Hypothalamus (tissue), 51 donors: ENCODE measurements around the gene NLGN2.

Experiments used
- DNase-seq, 51 donors: peaks; one replicate each; lab custom pipeline; 2025; lab: John Stamatoyannopoulos, UW

NLGN2 gene

DNA sequence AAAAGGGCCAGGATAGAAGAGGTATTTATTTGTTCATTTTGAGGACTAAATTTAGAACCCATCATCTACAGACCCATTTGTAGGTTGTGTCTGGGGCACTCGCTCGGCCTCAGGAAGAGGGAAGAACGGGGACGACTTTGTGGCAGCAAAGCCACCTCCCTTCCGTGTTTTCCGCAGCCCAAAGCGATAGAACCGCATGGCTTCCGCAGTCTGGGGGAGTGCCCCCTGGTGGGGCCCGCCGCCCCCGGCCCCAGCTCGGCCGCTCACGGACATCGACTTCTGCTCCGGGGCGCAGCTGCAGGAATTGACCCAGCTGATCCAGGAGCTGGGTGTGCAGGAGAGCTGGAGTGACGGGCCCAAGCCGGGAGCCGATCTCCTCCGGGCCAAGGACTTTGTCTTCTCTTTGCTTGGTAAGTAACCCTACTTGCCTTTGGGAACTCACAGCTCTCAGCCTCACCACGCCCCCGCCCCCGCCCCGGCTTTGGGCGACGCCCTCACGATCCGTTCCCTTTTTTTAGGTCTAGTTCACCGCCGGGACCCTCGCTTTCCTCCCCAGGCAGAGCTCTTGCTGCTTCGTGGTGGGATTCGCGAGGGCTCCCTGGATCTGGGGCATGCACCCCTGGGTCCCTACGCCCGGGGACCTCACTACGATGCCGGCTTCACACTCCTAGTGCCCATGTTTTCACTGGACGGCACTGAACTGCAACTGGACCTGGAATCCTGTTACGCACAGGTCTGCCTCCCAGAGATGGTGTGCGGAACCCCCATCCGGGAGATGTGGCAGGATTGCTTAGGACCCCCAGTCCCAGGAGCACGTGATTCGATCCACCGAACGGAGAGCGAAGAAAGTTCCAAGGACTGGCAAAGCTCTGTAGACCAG, 28.3 kb downstream of the NLGN2 start:
- peak in 3 of 51 donors; percentile 9 to 24 (median 16) for DNase-seq

DNA sequence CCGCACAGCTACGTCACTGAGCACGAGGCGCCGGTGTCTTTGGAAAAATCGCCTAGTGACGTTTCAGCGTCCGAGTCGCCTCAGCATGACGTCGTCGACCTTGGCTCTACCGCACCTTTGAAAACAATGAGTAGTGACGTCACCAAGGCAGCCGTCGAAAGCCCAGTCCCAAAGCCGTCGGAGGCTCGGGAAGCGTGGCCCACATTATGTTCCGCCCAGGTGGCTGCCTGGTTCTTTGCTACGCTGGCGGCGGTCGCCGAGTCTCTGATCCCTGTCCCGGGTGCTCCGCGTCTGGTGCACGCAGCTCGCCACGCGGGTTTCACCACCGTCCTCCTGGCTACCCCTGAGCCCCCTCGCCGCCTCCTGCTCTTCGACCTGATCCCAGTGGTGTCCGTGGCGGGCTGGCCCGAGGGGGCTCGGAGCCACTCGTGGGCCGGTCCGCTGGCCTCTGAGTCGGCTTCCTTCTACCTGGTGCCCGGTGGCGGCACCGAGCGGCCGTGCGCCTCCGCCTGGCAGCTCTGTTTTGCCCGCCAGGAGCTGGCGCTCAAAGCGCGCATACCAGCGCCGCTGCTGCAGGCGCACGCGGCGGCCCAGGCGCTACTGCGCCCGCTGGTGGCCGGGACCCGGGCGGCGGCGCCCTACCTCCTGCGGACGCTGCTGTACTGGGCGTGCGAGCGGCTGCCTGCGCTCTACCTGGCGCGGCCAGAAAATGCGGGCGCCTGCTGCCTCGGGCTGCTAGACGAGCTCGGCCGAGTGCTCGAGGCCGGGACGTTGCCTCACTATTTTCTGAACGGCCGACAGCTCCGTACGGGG, 29.1 kb downstream of the NLGN2 start:
- DNase-seq, result peak in 40 of 51 donors; percentile 23 to 84 (median 58)

GRCh38 chr17:7437369-7437863, 29.8 kb downstream of the NLGN2 start:
- DNase-seq, result no peak

- DNase-seq, result peak in 39 of 51 donors; percentile 14 to 75 (median 50)
These were observed 30.4 kb downstream of the NLGN2 start for GRCh38 chr17:7437950-7438614.

DNA sequence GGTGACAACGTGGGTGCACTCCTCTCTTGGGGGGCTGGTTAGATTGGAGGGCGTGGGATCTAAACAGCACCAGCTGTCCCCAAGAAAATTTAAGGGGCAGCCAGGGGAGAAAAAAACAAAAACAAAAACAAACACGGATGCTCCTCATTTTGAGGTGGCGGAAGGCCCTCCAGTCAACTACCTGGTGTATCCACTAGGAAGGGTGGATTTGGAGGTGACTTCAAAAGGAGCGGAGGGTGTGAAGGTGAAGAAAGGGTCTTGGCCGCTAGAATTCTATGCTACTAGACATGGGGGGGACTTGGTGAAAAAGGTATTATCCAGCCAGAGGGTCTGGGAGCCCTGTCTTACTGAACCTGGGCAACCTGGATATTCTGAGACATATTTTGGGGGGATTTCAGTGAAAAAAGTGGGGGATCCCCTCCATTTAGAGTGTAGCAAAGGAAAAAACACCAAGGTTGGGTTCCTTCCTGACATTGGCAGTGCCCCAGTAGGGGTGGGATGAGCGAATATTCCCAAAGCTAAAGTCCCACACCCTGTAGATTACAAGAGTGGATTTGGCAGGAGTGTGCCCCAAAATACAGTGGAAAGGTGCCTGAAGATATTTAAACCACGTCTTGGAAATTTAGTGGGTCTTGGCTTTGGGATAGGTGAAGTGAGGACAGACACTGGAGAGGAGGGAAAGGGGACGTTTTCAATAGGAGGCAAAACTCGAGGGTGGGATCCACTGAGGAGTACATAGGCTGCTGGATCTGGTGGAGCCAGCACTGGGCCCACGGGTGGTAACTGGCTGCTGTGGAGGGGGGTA, 31.2 kb downstream of the NLGN2 start:
- no peak for DNase-seq

DNA sequence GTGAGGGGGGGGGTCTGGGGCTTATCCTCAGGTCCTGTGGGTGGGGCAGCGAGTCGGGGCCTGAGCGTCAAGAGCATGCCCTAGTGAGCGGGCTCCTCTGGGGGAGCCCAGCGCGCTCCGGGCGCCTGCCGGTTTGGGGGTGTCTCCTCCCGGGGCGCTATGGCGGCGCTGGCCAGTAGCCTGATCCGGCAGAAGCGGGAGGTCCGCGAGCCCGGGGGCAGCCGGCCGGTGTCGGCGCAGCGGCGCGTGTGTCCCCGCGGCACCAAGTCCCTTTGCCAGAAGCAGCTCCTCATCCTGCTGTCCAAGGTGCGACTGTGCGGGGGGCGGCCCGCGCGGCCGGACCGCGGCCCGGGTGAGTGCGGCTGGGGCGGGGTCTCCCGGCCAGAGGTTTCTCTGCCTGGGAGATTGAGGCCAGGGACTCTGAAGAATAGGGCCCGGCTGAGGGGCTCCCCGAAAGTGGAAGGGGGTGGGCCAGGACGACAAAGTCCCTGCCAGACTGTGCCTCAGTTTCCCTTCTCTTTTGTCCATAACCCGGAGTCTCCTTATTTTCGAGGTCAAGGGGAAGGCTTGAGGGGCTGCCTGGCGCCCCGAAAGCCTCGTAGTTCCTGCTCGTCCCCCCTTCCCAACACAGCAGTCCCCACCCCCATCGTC, 31.9 kb downstream of the NLGN2 start, which contains the start of gene FGF11:
TSS of gene FGF11 (plus strand) at position 51 of the 651 bp plus-strand sequence. CDS start at position 160, 109 bp downstream.
- peak in 1 of 51 donors; percentile 9 for DNase-seq

DNA sequence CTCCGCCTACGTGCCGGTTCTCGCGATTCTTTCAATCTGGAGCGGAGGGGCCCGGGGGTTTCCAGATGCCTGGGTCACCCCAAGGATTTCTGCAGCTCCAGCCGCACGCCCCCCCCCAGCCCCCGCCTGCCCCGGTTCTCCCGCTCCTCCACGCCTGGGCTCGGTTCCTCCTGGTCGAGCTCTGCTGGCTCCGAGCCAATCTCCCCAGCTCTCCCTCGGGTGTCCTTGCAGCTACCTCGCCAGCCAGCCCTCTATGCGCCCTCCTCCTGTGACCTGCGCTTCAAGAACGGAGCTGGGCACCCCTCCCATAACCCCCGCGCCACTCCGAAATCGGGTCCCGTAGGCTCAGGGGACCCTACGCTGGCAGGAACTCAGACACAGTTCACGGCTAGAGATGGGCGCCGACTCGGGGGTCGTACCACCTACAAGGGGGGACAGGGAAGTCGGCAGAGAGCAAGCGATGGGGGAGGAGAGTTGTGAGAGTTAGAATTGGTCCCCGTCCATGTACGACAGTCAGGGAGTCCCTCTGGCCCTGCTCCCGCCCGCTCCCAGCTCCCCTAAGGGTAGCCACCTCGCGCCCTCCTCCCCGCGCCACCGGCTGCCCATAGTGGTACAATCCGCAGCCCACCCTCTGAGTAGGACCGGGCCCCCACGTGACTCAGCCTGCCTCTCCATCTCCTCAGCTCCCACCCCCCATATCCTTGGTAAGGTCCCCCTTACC, 32.6 kb downstream of the NLGN2 start:
- DNase-seq, result peak in 24 of 51 donors; percentile 16 to 68 (median 34)

DNA sequence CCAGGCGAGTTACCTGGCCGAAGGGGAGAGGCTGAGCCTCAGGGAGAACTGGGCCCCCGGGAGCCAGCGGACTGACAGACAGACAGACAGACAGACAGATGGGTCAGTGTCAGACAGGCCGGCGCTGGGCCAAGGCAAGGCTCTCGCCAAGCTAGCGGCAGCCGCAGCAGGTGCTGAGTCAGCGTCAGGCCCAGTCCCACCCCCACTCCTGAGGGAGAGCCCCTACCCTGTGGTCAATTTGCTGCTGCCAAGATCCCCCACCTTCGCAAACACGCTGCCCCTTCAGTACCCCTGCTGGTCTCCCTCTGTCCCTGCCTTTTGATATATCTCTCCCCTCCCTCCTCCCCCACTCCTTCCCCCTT, 33.2 kb downstream of the NLGN2 start:
- DNase-seq, result peak in 26 of 51 donors; percentile 17 to 67 (median 36)

- DNase-seq, result no peak
These were observed 33.6 kb downstream of the NLGN2 start for GRCh38 chr17:7441266-7441665.

- DNase-seq, result no peak
These were observed 34.5 kb downstream of the NLGN2 start for GRCh38 chr17:7442142-7442541.

- no peak for DNase-seq
These were observed 36.1 kb downstream of the NLGN2 start for GRCh38 chr17:7443499-7444485.

DNA sequence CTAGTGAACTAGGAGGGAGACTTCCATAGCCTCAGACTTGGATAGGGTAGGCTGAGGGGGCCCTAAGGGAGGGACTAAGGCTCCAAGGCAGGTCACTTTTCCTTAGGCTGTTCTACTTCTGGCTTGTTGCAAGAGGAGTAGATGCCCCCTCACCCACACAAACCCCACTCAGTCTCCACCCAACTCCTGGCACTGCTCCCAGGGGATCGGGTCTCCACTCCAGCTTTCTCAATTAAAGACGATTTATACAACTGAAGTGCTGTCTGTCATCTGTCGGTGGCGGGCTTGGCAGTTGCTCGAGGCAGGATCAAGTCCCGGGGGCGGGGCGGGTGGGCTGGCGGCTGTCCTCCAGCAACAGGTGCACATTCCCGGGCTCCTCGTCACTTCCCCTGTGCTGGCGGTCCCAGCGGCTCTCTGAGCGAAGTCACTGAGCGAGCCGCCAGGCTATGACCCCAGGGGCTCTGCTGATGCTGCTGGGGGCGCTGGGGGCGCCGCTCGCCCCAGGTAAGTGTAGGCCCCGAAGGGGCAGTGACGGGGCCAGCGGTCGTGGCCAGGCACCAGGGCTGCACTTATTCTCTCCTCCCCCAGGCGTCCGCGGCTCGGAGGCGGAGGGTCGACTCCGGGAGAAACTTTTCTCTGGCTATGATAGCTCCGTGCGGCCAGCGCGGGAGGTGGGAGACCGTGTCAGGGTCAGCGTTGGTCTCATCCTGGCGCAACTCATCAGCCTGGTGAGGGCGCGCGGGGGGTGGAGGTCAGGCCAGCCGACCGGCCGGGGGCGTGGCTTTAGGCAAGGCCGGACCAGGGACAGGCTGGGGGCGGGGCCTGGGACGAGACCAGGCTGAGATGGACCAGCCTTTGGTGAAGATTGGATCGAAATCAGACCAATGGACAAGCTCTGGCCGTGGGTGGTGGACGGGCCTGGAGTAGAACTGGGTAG, 37.3 kb downstream of the NLGN2 start, which contains the start of gene CHRNB1:
TSS of gene CHRNB1 (plus strand) at position 380 of the 937 bp plus-strand sequence. CDS start at position 447, 67 bp downstream.
- peak in 42 of 51 donors; percentile 20 to 88 (median 62) for DNase-seq

GRCh38 chr17:7445619-7445968, 37.9 kb downstream of the NLGN2 start:
- DNase-seq, result no peak

- no peak for DNase-seq
These were observed 40.8 kb downstream of the NLGN2 start for GRCh38 chr17:7448461-7448860.

- no peak for DNase-seq
These were observed 52.4 kb downstream of the NLGN2 start for GRCh38 chr17:7459961-7460545.
